ENCODE data around the gene PCMT1.

Gene PCMT1

GRCh38 chr6:149717255-149717587 is 32.3 kb upstream of the PCMT1 start:
- no peaks in the 10 kb centered on the region for H3K27me3 ChIP-seq (ENCODE audit: insufficient read depth, low read depth, severe bottlenecking)
- H3K9me3 ChIP-seq (ENCODE audit: severe bottlenecking) = no peaks in the 10 kb centered on the region
- H3K36me3 ChIP-seq = peaks cover 19% of the 10 kb centered on the region
- H3K27ac ChIP-seq = peak overlapping the region; percentile 95
- no peak for TF ChIP-seq CTCF (IDR thresholded peaks at IDR 0.05; ENCODE audit: low read depth, low read length)
- H3K4me3 ChIP-seq (ENCODE audit: low read depth, low read length) = peak overlapping the region; percentile 90
- no peak for DNase-seq

- TF ChIP-seq CTCF (IDR thresholded peaks at IDR 0.05; ENCODE audit: low read depth, low read length) = no peak
- peak within 1 kb of the TSS; percentile 95 for H3K27ac ChIP-seq
These were observed 31.7 kb upstream of the PCMT1 start, which contains the start of gene LATS1 for GRCh38 chr6:149717588-149718458. TSS of gene LATS1 (minus strand) at chr6:149718101. CDS start at chr6:149702126, 15,975 bp downstream.

GRCh38 chr6:149719531-149719930 is 30.0 kb upstream of the PCMT1 start:
- Histone ChIP-seq H3K27ac (no peak overlapping the region), H3K4me3 (ENCODE audit: low read depth, low read length) (no peak overlapping the region)
- no peak for TF ChIP-seq CTCF (IDR thresholded peaks at IDR 0.05; ENCODE audit: low read depth, low read length)

More at GRCh38 chr6:149717588-149718458, 31.7 kb upstream of the PCMT1 start, which contains the start of gene LATS1:
- Histone ChIP-seq H3K27me3 (ENCODE audit: insufficient read depth, low read depth, severe bottlenecking) (no peaks in the 10 kb centered on the region), H3K36me3 (peaks cover 18% of the 10 kb centered on the region), H3K9me3 (ENCODE audit: severe bottlenecking) (no peaks in the 10 kb centered on the region), H3K4me3 (ENCODE audit: low read depth, low read length) (peak within 1 kb of the TSS; percentile 90)
- peak; percentile 87 for DNase-seq

GRCh38 chr6:149723262-149723661 is 26.3 kb upstream of the PCMT1 start:
- Histone ChIP-seq H3K27ac (no peak overlapping the region), H3K4me3 (ENCODE audit: low read depth, low read length) (no peak overlapping the region), H3K36me3 (peaks cover 42% of the 10 kb centered on the region), H3K27me3 (ENCODE audit: insufficient read depth, low read depth, severe bottlenecking) (no peaks in the 10 kb centered on the region), H3K9me3 (ENCODE audit: severe bottlenecking) (no peaks in the 10 kb centered on the region)
- no peak for TF ChIP-seq CTCF (IDR thresholded peaks at IDR 0.05; ENCODE audit: low read depth, low read length)
- DNase-seq = no peak

More at GRCh38 chr6:149719531-149719930, 30.0 kb upstream of the PCMT1 start:
- Histone ChIP-seq H3K27me3 (ENCODE audit: insufficient read depth, low read depth, severe bottlenecking) (no peaks in the 10 kb centered on the region), H3K36me3 (peaks cover 31% of the 10 kb centered on the region), H3K9me3 (ENCODE audit: severe bottlenecking) (no peaks in the 10 kb centered on the region)
- DNase-seq = no peak

GRCh38 chr6:149723771-149724417 is 25.6 kb upstream of the PCMT1 start:
- Histone ChIP-seq H3K27me3 (ENCODE audit: insufficient read depth, low read depth, severe bottlenecking) (no peaks in the 10 kb centered on the region), H3K4me3 (ENCODE audit: low read depth, low read length) (no peak overlapping the region), H3K36me3 (peaks cover 48% of the 10 kb centered on the region), H3K27ac (no peak overlapping the region), H3K9me3 (ENCODE audit: severe bottlenecking) (no peaks in the 10 kb centered on the region)
- TF ChIP-seq CTCF (IDR thresholded peaks at IDR 0.05; ENCODE audit: low read depth, low read length) = peak; percentile 80
- DNase-seq = peak; percentile 54

Measured in WERI-Rb-1 (cell line).